Glutamatergic neuron (in vitro differentiated cells): ENCODE measurements around the gene NMNAT3. TPM values are rescaled to one million over a fixed set of nuclear protein-coding genes. Genes with fewer than 3 reads are reported as not detected.

ENCODE experiments used
- DNase-seq: peaks from one replicate; pipeline ENCODE4 v3.0.0; 2022
- H3K27ac Mint-ChIP-seq: one replicate; pipeline ENCODE4 v1.8.0; 2020; ENCODE audit warnings: mild to moderate bottlenecking, mixed read lengths, inconsistent platforms; ENCODE audit not compliant: unreplicated experiment
- H3K27me3 Mint-ChIP-seq: one replicate; pipeline ENCODE4 v1.8.0; 2020; ENCODE audit warnings: mild to moderate bottlenecking, moderate library complexity, mixed read lengths, inconsistent platforms; ENCODE audit not compliant: unreplicated experiment
- H3K36me3 Mint-ChIP-seq: one replicate; pipeline ENCODE4 v1.8.0; 2020; ENCODE audit warnings: mild to moderate bottlenecking, mixed read lengths, inconsistent platforms; ENCODE audit not compliant: unreplicated experiment
- H3K4me1 Mint-ChIP-seq: one replicate; pipeline ENCODE4 v1.8.0; 2020; ENCODE audit warnings: mild to moderate bottlenecking, low read depth, mixed read lengths, inconsistent platforms; ENCODE audit not compliant: unreplicated experiment
- H3K4me3 Mint-ChIP-seq: one replicate; pipeline ENCODE4 v1.8.0; 2020; ENCODE audit warnings: mild to moderate bottlenecking, mixed read lengths, inconsistent platforms; ENCODE audit not compliant: unreplicated experiment
- H3K9me3 Mint-ChIP-seq: one replicate; pipeline ENCODE4 v1.8.0; 2020; ENCODE audit warnings: mild to moderate bottlenecking, moderate library complexity, mixed read lengths, inconsistent platforms; ENCODE audit not compliant: unreplicated experiment
- total RNA-seq: library from RNA; stranded (reverse); fragmentation: NEBNext Ultra II Directional; extraction: Animal tissue kit (Norgen Biotek cat#: 25700); gene quantifications from one replicate; pipeline ENCODE4 v1.2.1, GENCODE V29; 2021; ENCODE audit not compliant: unreplicated experiment
- TF ChIP-seq, protein P1 (sequence below): fragments of 200-600 bp; sonication (generic); IDR thresholded peaks from one replicate; pipeline ENCODE4 v1.5.0; 2021; ENCODE audit not compliant: partially characterized antibody, unreplicated experiment

NMNAT3 gene
- total RNA-seq, 1 donor from 2014 or later = 0.61 TPM

DNA sequence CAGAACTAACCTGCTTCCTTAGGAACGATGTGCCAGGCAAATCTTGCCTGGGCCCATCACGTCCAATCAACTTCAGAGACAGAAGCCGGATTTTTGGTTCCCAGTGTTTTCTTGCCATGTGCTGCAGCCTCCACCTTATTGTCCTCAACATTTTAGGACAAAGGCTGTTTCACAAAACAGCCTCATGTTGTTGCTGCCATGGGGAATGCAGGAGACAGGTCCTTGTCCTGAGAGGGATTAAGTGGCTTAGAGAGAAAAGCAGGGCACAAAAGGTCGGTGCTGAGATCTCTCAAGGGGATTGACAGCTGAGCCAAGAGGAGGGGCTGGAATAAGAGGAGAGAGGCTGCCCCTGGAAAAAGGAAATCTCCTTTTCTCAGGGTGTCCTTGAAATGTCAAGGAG is 11.3 kb upstream of the NMNAT3 start:
- TF ChIP-seq, protein P1, sequence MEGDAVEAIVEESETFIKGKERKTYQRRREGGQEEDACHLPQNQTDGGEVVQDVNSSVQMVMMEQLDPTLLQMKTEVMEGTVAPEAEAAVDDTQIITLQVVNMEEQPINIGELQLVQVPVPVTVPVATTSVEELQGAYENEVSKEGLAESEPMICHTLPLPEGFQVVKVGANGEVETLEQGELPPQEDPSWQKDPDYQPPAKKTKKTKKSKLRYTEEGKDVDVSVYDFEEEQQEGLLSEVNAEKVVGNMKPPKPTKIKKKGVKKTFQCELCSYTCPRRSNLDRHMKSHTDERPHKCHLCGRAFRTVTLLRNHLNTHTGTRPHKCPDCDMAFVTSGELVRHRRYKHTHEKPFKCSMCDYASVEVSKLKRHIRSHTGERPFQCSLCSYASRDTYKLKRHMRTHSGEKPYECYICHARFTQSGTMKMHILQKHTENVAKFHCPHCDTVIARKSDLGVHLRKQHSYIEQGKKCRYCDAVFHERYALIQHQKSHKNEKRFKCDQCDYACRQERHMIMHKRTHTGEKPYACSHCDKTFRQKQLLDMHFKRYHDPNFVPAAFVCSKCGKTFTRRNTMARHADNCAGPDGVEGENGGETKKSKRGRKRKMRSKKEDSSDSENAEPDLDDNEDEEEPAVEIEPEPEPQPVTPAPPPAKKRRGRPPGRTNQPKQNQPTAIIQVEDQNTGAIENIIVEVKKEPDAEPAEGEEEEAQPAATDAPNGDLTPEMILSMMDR = no peak
- Mint-ChIP-seq H3K27ac (peak overlapping the region; percentile 49), H3K4me3 (peak overlapping the region; percentile 53), H3K36me3 (peaks cover 10% of the 10 kb centered on the region), H3K27me3 (peaks cover 7% of the 10 kb centered on the region), H3K4me1 (peaks cover 20% of the 10 kb centered on the region), H3K9me3 (peaks cover 2% of the 10 kb centered on the region)
- DNase-seq = peak; percentile 32

DNA sequence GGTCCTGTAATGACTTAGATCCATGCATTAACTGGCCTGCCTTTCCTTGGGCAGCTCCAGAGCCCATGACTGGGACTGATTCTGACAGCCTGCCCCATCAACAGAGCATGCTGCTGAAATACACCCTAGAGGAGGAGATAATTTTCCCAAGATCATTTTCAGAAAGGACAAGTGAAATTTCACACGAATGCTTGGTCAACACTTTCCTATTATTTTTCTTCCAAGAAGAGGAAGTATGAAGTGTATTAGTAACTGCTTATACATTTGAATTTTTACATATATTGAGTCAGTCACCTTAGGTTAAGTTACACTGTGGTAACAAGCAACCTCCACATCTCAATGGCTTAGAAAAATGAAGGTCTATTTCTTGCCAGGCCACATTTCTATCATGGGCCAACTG is 9.7 kb upstream of the NMNAT3 start:
- H3K4me3 Mint-ChIP-seq = no peak overlapping the region
- TF ChIP-seq, protein P1 = no peak
- no peak for DNase-seq
- H3K27ac Mint-ChIP-seq = no peak overlapping the region
- H3K4me1 Mint-ChIP-seq = peaks cover 20% of the 10 kb centered on the region
- peaks cover 10% of the 10 kb centered on the region for H3K36me3 Mint-ChIP-seq
- peaks cover 2% of the 10 kb centered on the region for H3K9me3 Mint-ChIP-seq
- peaks cover 5% of the 10 kb centered on the region for H3K27me3 Mint-ChIP-seq

DNA sequence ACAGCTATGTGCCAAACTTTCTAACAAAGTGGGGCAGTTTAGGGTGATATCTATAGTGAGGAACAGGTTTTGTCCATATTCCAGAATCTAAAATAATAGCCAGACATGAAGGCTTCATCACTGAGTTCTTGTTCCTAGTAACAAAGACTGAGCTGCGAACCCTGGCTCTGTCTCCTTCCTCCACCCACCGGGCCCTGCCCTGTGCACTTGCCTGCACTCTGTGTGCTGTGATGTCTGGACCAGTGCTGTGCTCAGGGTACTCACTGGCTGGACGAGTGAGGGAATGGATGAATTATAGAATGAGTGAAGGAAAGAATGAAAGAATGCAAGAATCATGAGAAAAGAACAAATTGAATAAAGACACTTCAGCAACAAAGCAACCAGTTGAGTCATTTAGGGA is 8.9 kb upstream of the NMNAT3 start:
- peaks cover 20% of the 10 kb centered on the region for H3K4me1 Mint-ChIP-seq
- no peak overlapping the region for H3K27ac Mint-ChIP-seq
- H3K4me3 Mint-ChIP-seq = no peak overlapping the region
- TF ChIP-seq, protein P1 = no peak
- peaks cover 2% of the 10 kb centered on the region for H3K9me3 Mint-ChIP-seq
- H3K27me3 Mint-ChIP-seq = peaks cover 3% of the 10 kb centered on the region
- DNase-seq = no peak
- H3K36me3 Mint-ChIP-seq = peaks cover 10% of the 10 kb centered on the region

DNA sequence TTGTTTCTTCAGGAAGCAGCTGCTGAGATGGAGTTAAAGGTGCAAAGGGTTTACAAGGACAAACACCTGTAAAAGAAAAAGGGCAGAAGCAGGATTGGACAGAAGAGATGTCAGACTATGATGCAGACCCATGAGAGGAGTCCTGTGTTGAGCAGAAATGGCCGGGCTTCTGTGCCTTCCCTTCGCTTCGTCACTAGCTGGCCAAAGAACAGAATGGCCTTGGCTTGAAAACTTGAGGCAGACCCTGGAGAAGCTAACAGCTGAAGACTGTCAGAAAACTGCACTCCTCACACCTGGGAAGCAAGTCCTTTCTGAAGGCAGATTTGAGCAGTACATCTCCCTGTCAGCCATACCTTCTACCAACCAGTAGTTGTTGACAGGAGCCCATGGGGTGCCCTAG is 8.4 kb upstream of the NMNAT3 start:
- Mint-ChIP-seq H3K9me3 (peaks cover 2% of the 10 kb centered on the region), H3K27me3 (peaks cover 3% of the 10 kb centered on the region), H3K4me3 (no peak overlapping the region), H3K4me1 (peaks cover 20% of the 10 kb centered on the region), H3K36me3 (peaks cover 10% of the 10 kb centered on the region), H3K27ac (no peak overlapping the region)
- TF ChIP-seq, protein P1 = no peak
- no peak for DNase-seq

DNA sequence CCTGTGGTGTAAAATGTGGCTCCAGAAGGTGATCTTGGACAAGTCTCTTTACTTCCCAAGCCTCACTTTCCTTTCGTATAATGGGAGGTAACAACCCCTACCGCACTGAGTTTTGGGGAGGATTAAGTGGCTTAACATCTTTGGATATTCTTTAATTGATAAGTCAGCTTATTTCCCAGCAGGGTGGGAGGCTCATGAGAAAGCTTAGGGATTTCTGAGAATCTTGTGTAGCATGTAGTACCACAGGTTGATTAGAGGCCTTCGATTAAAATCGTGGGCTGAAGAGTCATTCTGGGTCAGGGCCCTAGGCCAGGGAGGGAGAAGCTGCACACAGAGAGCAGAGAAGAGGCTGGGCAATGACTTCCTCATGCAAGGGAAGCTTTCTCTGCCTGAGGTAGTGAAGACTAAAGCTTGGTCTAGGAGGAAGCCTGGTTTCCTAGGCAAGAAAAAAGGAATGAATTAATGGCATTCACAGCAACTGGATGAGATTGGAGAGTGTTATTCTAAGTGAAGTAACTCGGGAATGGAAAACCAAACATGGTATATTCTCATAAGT is 1.5 kb upstream of the NMNAT3 start:
- no peak overlapping the region for H3K4me3 Mint-ChIP-seq
- no peak for DNase-seq
- TF ChIP-seq, protein P1 = no peak
- no peak overlapping the region for H3K27ac Mint-ChIP-seq
- no peaks in the 10 kb centered on the region for H3K4me1 Mint-ChIP-seq
- no peaks in the 10 kb centered on the region for H3K9me3 Mint-ChIP-seq
- H3K36me3 Mint-ChIP-seq = no peaks in the 10 kb centered on the region
- peaks cover 4% of the 10 kb centered on the region for H3K27me3 Mint-ChIP-seq
